GOT3 (cell line): ENCODE measurements around the gene SS18.
A peak's percentile ranks its signal among the peaks of the same experiment; 100 is the strongest.
"Not testable (repeated sequence)": the region's sequence is repeated elsewhere in the genome, so short reads cannot be mapped to it uniquely, and the experiment has no call there.

Experiments used
- DNase-seq: peaks from one replicate; lab custom pipeline; 2025; ENCODE audit warnings: mixed read lengths; lab: John Stamatoyannopoulos, UW

The SS18 gene, protein sequence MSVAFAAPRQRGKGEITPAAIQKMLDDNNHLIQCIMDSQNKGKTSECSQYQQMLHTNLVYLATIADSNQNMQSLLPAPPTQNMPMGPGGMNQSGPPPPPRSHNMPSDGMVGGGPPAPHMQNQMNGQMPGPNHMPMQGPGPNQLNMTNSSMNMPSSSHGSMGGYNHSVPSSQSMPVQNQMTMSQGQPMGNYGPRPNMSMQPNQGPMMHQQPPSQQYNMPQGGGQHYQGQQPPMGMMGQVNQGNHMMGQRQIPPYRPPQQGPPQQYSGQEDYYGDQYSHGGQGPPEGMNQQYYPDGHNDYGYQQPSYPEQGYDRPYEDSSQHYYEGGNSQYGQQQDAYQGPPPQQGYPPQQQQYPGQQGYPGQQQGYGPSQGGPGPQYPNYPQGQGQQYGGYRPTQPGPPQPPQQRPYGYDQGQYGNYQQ

GRCh38 chr18:26090130-26091046 lies at the start of gene SS18:
TSS of gene SS18 (minus strand) at chr18:26090613. CDS start at chr18:26090569, 44 bp downstream.
- DNase-seq, result peak; percentile 65

- no peak for DNase-seq
Measured at GRCh38 chr18:26135548-26135947, 45.1 kb upstream of the SS18 start.

DNA sequence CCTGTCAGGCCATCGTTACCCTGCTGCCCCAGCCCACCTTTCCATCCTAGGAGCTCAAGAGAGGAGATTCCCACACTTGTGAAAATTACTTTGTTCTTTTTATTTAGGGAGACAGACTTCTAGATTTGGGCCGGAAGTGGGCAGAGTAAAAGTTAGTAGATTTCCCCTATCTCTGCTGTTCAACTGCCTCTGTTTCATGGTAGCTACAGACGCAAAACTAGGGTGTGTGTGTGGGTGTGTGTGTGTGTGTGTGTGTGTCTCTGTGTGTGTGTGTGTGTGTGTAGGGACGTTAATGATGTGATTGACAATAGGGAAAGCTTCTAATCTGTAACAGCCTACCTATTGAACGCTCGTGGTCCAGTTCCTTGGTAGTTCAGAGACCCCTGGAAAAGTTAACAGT lies 43.7 kb upstream of the SS18 start:
- no peak for DNase-seq

DNA sequence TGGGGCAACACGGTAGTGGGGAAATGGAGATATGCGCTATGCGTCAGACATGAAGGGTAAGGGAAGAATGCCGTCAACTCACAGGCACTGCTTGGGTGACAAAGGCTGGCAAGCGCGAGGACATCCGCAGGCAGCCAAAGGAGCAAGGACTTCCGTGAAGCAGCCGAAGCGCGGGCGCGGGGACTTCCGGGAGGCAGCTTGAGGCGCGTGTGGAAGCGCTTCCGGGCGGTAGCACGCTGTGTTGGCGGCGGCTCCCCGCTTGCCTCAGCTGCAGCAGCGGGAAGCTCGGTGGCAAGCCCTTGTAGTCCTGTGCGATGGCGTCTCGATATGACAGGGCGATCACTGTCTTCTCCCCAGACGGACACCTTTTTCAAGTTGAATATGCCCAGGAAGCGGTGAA lies 43.2 kb upstream of the SS18 start, which contains the start of gene PSMA8:
TSS of gene PSMA8 (plus strand) at position 218 of the 400 bp plus-strand sequence. CDS start at position 315, 97 bp downstream.
- DNase-seq, result no peak

DNA sequence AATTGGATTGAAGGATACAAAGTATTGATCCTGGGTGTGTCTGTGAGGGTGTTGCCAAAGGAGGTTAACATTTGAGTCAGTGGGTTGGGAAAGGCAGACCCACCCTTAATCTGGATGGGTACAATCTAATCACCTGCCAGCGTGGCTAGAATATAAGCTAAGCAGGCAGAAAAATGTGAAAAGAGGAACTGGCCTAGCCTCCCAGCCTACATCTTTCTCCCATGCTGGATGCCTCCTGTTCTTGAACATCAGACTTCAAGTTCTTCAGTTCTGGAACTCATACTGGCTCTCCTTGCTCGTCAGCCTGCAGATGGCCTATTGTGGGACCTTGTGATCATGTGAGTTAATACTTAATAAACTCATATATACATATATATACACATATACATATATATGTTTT lies 37.8 kb upstream of the SS18 start:
- not testable (repeated sequence) for DNase-seq

- no peak for DNase-seq
Measured at GRCh38 chr18:26127786-26128185, 37.4 kb upstream of the SS18 start.

GRCh38 chr18:26121994-26122393 lies 31.6 kb upstream of the SS18 start:
- not testable (repeated sequence) for DNase-seq

GRCh38 chr18:26121476-26121875 lies 31.1 kb upstream of the SS18 start:
- no peak for DNase-seq

DNA sequence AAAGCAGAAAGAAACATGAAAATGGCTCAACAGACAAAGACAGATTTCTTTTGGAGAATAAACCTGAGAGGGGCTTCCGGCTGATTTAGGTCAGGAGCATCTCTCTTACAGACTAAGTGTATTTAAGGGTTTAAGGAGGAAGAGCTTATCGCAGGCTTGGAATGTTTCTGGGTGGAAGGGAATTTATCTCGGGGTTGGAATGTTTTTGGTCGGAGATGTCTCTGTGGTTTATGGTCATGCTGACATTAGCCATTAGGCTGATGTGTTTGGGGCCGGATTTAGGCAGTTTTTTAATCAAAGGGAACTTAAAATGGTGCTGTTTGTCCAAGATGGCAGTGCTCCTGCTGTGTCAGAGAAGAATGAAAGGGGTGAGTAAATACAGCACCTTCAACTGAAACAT lies 28.8 kb upstream of the SS18 start:
- DNase-seq, result no peak

DNA sequence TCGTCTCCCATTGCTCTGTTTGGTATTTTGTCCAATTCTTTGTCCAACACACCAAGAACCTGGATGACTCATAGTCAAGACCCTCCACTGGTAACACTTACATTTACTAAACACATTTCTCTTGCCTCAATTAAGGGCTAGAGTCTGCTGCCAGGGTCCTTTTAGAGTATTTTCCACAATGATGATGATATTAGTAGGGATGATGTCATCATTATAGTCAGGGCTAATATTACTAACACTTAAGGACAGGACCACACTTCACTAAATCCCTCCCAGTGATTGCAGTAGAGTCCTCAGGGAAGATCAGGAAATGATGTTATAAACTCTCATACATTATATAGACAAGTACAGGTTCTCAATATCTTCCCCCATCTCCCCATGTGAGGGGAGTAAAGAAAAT lies 13.6 kb upstream of the SS18 start:
- no peak for DNase-seq

DNA sequence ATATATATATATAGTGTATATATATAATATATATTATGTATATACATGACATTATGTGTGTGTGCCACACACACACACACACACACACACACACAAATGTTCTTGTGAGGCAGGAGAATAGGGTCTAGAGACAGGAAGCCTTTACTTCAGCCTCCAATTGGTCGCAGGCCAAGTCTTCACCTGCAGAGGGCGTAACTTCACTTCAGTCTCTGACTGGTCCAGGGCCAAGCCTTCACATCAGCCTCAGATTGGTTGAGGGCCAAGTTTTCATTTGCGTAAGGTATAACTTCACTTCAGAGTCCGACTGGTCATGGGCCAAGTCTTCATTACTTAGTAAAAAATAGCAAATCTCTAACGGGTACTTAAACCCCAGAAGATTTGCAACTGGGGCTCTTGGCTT lies 13.2 kb upstream of the SS18 start:
- DNase-seq, result no peak

DNA sequence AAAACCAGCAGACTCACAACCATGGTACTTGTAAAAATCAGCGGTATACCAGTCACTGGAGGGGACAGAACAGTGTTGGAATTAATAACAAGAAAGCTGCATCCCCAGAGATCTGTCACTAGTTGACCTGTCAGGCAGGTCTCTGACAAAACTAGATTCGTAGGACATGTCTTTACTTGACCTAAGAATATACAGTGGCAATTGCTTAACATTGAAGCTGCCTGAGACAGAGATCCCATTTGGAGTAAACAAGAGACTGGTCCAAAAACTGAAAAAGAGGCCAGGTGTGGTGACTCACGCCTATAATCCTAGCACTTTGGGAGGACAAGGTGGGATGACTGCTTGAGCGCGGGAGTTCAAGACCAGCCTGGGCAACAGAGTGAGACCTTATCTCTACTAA lies 7.2 kb upstream of the SS18 start:
- no peak for DNase-seq

DNA sequence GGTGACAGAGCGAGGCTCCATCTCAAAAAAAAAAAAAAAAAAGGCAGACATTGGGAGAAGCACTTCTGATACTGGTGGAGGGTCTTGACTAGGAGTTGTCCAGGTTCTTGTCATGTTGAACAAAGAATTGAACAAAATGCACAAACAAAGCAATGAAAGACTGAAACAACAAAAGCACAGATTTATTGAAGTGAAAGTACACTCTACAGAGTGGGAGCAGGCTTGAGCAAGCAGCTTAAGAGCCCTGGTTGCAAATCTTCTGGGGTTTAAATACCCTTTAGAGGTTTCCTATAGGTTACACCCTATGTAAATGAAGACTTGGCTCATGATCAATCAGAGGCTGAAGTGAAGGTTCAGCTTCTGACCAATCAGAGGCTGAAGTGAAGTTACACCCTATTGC lies 6.4 kb upstream of the SS18 start:
- no peak for DNase-seq

- no peak for DNase-seq
Measured at GRCh38 chr18:26091047-26091630, 726 bp upstream of the SS18 start.

- DNase-seq, result no peak
Measured at GRCh38 chr18:26089293-26090129, 902 bp downstream of the SS18 start.

- no peak for DNase-seq
Measured at GRCh38 chr18:26088487-26088886, 1.9 kb downstream of the SS18 start.

DNA sequence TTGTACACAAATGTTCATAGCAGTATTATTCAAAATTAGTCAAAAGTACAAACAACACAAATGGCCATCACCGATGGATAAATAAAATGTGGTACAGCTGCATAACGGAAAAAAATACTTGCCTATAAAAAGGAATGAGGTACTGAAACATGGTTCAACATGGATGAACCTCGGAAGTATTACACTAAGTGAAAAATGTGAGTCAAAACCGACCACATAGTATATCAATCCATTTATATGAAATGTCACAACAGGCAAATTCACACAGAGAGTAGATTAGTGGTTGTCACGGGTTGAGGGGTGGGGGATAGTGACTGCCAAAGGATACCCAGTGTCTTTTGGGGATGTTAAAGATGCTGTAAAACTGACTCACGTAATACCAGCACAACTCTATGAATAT lies 3.5 kb downstream of the SS18 start:
- no peak for DNase-seq

- no peak for DNase-seq
Measured at GRCh38 chr18:26085056-26085455, 5.4 kb downstream of the SS18 start.

DNA sequence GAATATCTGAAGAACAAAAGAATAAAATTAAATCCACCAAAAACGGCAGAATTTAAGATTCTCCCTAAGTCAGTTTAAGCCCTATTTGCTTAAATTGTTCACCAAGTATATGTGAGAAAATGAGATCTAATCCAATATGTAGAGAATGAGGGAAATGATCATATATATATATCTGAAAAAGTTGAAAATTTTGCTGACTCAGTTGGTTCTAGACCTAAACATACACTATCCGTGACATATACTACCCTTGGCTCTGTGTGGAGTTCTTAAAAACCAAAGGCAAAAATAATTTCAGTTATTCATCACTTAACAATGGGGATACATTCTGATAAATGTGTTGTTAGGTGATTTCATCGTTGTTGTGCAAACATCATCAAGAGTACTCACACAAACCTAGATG lies 7.3 kb downstream of the SS18 start:
- no peak for DNase-seq

DNA sequence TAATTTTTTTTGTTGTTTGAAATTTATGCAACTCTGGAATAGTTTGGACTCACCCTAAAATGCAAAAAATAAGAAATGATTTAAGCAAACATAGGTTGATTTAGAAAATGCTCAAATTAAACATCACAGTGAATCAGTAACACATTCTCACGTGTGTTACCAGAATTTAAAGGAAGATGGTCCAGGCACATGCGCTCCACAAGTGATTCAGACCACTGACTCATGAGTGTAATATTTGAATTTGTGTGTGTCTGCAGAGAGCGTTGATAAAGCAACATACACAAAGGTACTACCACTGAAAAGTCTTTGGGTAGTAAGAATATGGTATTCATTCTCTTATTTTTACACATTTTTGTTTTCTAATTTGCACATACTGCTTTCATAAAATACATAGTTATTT lies 7.9 kb downstream of the SS18 start:
- no peak for DNase-seq

GRCh38 chr18:26074246-26074645 lies 16.2 kb downstream of the SS18 start:
- DNase-seq, result no peak

- DNase-seq, result no peak
Measured at GRCh38 chr18:26073758-26074157, 16.7 kb downstream of the SS18 start.
